ENCODE data around the gene HCFC1.

Gene HCFC1

GRCh38 chrX:153909980-153910360 is 61.6 kb downstream of the HCFC1 start:
- TF ChIP-seq CTCF (IDR thresholded peaks at IDR 0.05), result no peak
- Histone ChIP-seq H3K4me1 (no peaks in the 10 kb centered on the region), H3K27ac (no peak overlapping the region), H3K9me3 (no peaks in the 10 kb centered on the region), H3K27me3 (no peaks in the 10 kb centered on the region), H3K36me3 (no peaks in the 10 kb centered on the region), H3K4me3 (no peak overlapping the region)
- DNase-seq, result no peak
- intact Hi-C loops (cut with DNase I; ENCODE audit: low total_unique reads), result no loop called here

- H3K9me3 ChIP-seq, result no peaks in the 10 kb centered on the region
- no peaks in the 10 kb centered on the region for H3K27me3 ChIP-seq
- H3K4me3 ChIP-seq, result no peak overlapping the region
- H3K27ac ChIP-seq, result no peak overlapping the region
- no peak for TF ChIP-seq CTCF (IDR thresholded peaks at IDR 0.05)
- no peaks in the 10 kb centered on the region for H3K36me3 ChIP-seq
- intact Hi-C loops (cut with DNase I; ENCODE audit: low total_unique reads), result no loop called here
- peaks cover 0 to 4% (median 0%) of the 10 kb centered on the region in 4 donors for H3K4me1 ChIP-seq
- no peak for DNase-seq
Measured at GRCh38 chrX:153909024-153909979, 62.3 kb downstream of the HCFC1 start.

GRCh38 chrX:153908219-153908860 is 63.3 kb downstream of the HCFC1 start:
- Histone ChIP-seq H3K36me3 (no peaks in the 10 kb centered on the region), H3K27ac (no peak overlapping the region), H3K4me1 (peaks cover 0 to 11% (median 0%) of the 10 kb centered on the region in 4 donors), H3K9me3 (no peaks in the 10 kb centered on the region), H3K27me3 (no peaks in the 10 kb centered on the region), H3K4me3 (no peak overlapping the region)
- intact Hi-C loops (cut with DNase I; ENCODE audit: low total_unique reads), result no loop called here
- DNase-seq, result no peak
- TF ChIP-seq CTCF (IDR thresholded peaks at IDR 0.05), result no peak

- no peak for TF ChIP-seq CTCF (IDR thresholded peaks at IDR 0.05)
- peaks cover 0 to 11% (median 0%) of the 10 kb centered on the region in 4 donors for H3K4me1 ChIP-seq
- H3K36me3 ChIP-seq, result no peaks in the 10 kb centered on the region
- no peaks in the 10 kb centered on the region for H3K9me3 ChIP-seq
- no peak overlapping the region for H3K4me3 ChIP-seq
- no peaks in the 10 kb centered on the region for H3K27me3 ChIP-seq
- intact Hi-C loops (cut with DNase I; ENCODE audit: low total_unique reads), result no loop called here
- H3K27ac ChIP-seq, result no peak overlapping the region
- no peak for DNase-seq
Measured at GRCh38 chrX:153907456-153907855, 64.2 kb downstream of the HCFC1 start.

- Histone ChIP-seq H3K4me1 (peaks cover 0 to 11% (median 0%) of the 10 kb centered on the region in 4 donors), H3K27me3 (no peaks in the 10 kb centered on the region), H3K4me3 (no peak overlapping the region), H3K9me3 (no peaks in the 10 kb centered on the region), H3K27ac (no peak overlapping the region), H3K36me3 (no peaks in the 10 kb centered on the region)
- intact Hi-C loops (cut with DNase I; ENCODE audit: low total_unique reads), result no loop called here
- no peak for TF ChIP-seq CTCF (IDR thresholded peaks at IDR 0.05)
- no peak for DNase-seq
Measured at GRCh38 chrX:153906126-153906917, 65.3 kb downstream of the HCFC1 start.

All from tibial artery (tissue), 4 donors.